ENCODE measurements around the gene PCA3. TPM values are rescaled to one million over a fixed set of nuclear protein-coding genes. Genes with fewer than 3 reads are reported as not detected.

PCA3 gene
- total and polyA plus RNA-seq, 7 donors, result under 0.01 to 0.79 (median 0.44) TPM; not detected in 3

GRCh38 chr9:76718166-76718565 lies 46.1 kb upstream of the PCA3 start:
- TF ChIP-seq CTCF (IDR thresholded peaks at IDR 0.05), result no peak
- TF ChIP-seq EP300 (IDR thresholded peaks at IDR 0.05), result no peak
- no peak for TF ChIP-seq POLR2A (IDR thresholded peaks at IDR 0.05)
- TF ChIP-seq POLR2AphosphoS5 (IDR thresholded peaks at IDR 0.05), result no peak
- 86 to 87% methylated on average over 4 of the region's 4 CpGs for WGBS, 2 donors
- peaks cover 0 to 33% (median 28%) of the 10 kb centered on the region in 4 donors for H3K4me1 ChIP-seq
- H3K9me3 ChIP-seq, result no peaks in the 10 kb centered on the region
- H3K27ac ChIP-seq, result peak overlapping the region in 2 of 4 donors; percentile 59 to 60
- DNase-seq, result no peak
- intact Hi-C loops (cut with DNase I), result loop anchor here (10.0 kb wide), 1 partner anchor 197 kb away; no protein-coding TSS in a partner anchor
- H3K36me3 ChIP-seq, result peaks cover 0 to 7% (median 3%) of the 10 kb centered on the region in 4 donors
- no peak overlapping the region for H3K4me3 ChIP-seq
- no peaks in the 10 kb centered on the region for H3K27me3 ChIP-seq

- Histone ChIP-seq H3K4me3 (no peak overlapping the region), H3K4me1 (peaks cover 0 to 33% (median 28%) of the 10 kb centered on the region in 4 donors), H3K36me3 (no peaks in the 10 kb centered on the region), H3K9me3 (no peaks in the 10 kb centered on the region), H3K27me3 (no peaks in the 10 kb centered on the region), H3K27ac (no peak overlapping the region)
- DNase-seq, result no peak
- intact Hi-C loops (cut with DNase I), result no loop called here
- WGBS, 2 donors, result 60 to 68% methylated on average over 3 of the region's 3 CpGs
- no peak for TF ChIP-seq CTCF (IDR thresholded peaks at IDR 0.05)
- TF ChIP-seq POLR2A (IDR thresholded peaks at IDR 0.05), result no peak
- no peak for TF ChIP-seq POLR2AphosphoS5 (IDR thresholded peaks at IDR 0.05)
- no peak for TF ChIP-seq EP300 (IDR thresholded peaks at IDR 0.05)
Observed at GRCh38 chr9:76720245-76720644, 44.0 kb upstream of the PCA3 start.

- H3K4me1 ChIP-seq, result peaks cover 0 to 27% (median 18%) of the 10 kb centered on the region in 4 donors
- WGBS, 2 donors, result 32 to 52% methylated on average over 4 of the region's 4 CpGs
- DNase-seq, result no peak
- intact Hi-C loops (cut with DNase I), result no loop called here
- no peaks in the 10 kb centered on the region for H3K9me3 ChIP-seq
- no peak overlapping the region for H3K27ac ChIP-seq
- H3K27me3 ChIP-seq, result no peaks in the 10 kb centered on the region
- no peak for TF ChIP-seq POLR2AphosphoS5 (IDR thresholded peaks at IDR 0.05)
- no peak for TF ChIP-seq EP300 (IDR thresholded peaks at IDR 0.05)
- TF ChIP-seq POLR2A (IDR thresholded peaks at IDR 0.05), result no peak
- TF ChIP-seq CTCF (IDR thresholded peaks at IDR 0.05), result no peak
- no peak overlapping the region for H3K4me3 ChIP-seq
- peaks cover 0 to 5% (median 0%) of the 10 kb centered on the region in 4 donors for H3K36me3 ChIP-seq
Observed at GRCh38 chr9:76725011-76725546, 39.2 kb upstream of the PCA3 start.

- intact Hi-C loops (cut with DNase I), result no loop called here
- Histone ChIP-seq H3K36me3 (peaks cover 0 to 7% (median 3%) of the 10 kb centered on the region in 4 donors), H3K4me3 (no peak overlapping the region), H3K27ac (peak overlapping the region in 1 of 4 donors; percentile 0), H3K9me3 (no peaks in the 10 kb centered on the region), H3K4me1 (peaks cover 0 to 27% (median 18%) of the 10 kb centered on the region in 4 donors), H3K27me3 (no peaks in the 10 kb centered on the region)
- TF ChIP-seq POLR2AphosphoS5 (IDR thresholded peaks at IDR 0.05) (no peak), POLR2A (IDR thresholded peaks at IDR 0.05) (no peak), EP300 (IDR thresholded peaks at IDR 0.05) (no peak), CTCF (IDR thresholded peaks at IDR 0.05) (no peak)
- DNase-seq, result no peak
- WGBS, 2 donors, result 76 to 81% methylated on average over 6 of the region's 6 CpGs
Observed at GRCh38 chr9:76725885-76726284, 38.4 kb upstream of the PCA3 start.

- 89 to 96% methylated on average over 3 of the region's 3 CpGs for WGBS, 2 donors
- Histone ChIP-seq H3K9me3 (no peaks in the 10 kb centered on the region), H3K36me3 (peaks cover 0 to 10% (median 3%) of the 10 kb centered on the region in 4 donors), H3K4me3 (no peak overlapping the region), H3K4me1 (peaks cover 0 to 35% (median 27%) of the 10 kb centered on the region in 4 donors), H3K27ac (no peak overlapping the region), H3K27me3 (no peaks in the 10 kb centered on the region)
- no peak for DNase-seq
- TF ChIP-seq EP300 (IDR thresholded peaks at IDR 0.05), result no peak
- intact Hi-C loops (cut with DNase I), result no loop called here
Observed at GRCh38 chr9:76729116-76729515, 35.1 kb upstream of the PCA3 start.

Data from sigmoid colon (tissue), 7 donors.